Measurements from ENCODE around the gene SLAIN2.

SLAIN2 gene

DNA sequence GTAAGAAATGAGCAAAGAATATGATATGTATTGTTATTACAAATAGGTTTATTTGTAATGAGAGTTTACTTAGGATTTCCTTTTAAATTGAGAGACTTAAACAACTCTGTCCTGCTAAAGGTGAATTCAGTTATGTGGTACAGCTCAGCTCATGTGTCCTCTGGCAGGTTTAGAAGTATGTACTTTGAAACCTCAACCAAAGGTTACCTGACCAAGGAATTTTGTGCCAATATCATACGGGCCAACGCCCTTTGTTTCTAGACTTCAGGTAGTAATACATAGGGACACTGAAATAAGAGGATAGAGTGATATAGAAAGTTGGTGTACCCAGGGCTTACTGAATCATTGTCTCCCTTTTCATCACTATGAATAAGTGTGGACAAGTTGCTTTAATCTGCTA is 25.7 kb downstream of the SLAIN2 start:
- Histone ChIP-seq H4K8ac (ENCODE audit: low read length) (no peak overlapping the region), H2AFZ (ENCODE audit: low read depth, low read length) (no peak overlapping the region), H3K4ac (ENCODE audit: low read depth in 1 of 2, low read length in 2 of 2) (no peak overlapping the region), H3K14ac (ENCODE audit: low read length in 2 of 2) (no peak overlapping the region), H3K36me3 (ENCODE audit: control insufficient read depth in 1 of 2, insufficient read depth in 2 of 2, low read depth in 1 of 2, low read length in 2 of 2) (peaks cover 0 to 2% of the 10 kb centered on the region in 2 experiments), H3K4me2 (ENCODE audit: low read length, poor library complexity, severe bottlenecking) (no peak overlapping the region), H3K9ac (ENCODE audit: low read length) (no peak overlapping the region), H3K4me3 (ENCODE audit: insufficient read depth in 1 of 2, low read depth in 1 of 2, low read length in 2 of 2) (no peak overlapping the region), H3K4me1 (ENCODE audit: control insufficient read depth, insufficient read depth, low read depth, low read length) (no peaks in the 10 kb centered on the region), H2BK5ac (ENCODE audit: low read depth, low read length, poor library complexity, severe bottlenecking) (no peak overlapping the region), H3K27me3 (ENCODE audit: control insufficient read depth in 1 of 2, insufficient read depth in 1 of 2, low read length in 2 of 2) (no peaks in the 10 kb centered on the region), H4K91ac (ENCODE audit: low read length) (no peak overlapping the region), H3K9me3 (ENCODE audit: control insufficient read depth, low read length) (no peaks in the 10 kb centered on the region), H2BK120ac (ENCODE audit: low read depth, low read length) (no peak overlapping the region), H3K23ac (ENCODE audit: low read length in 2 of 2) (no peak overlapping the region), H2BK12ac (ENCODE audit: low read length in 2 of 2) (no peak overlapping the region), H3K18ac (ENCODE audit: low read depth in 1 of 2, low read length in 2 of 2) (no peak overlapping the region), H2BK15ac (ENCODE audit: low read depth, poor library complexity, severe bottlenecking) (no peak overlapping the region), H3K27ac (ENCODE audit: low read length, poor library complexity, severe bottlenecking) (no peak overlapping the region), H3K79me1 (replicated peaks; ENCODE audit: low read length, poor library complexity, severe bottlenecking) (peaks cover 4% of the 10 kb centered on the region), H2AK5ac (ENCODE audit: low read length, severe bottlenecking) (no peak overlapping the region)
- 100% methylated on average over 2 of the region's 2 CpGs for WGBS
- no peak for DNase-seq

DNA sequence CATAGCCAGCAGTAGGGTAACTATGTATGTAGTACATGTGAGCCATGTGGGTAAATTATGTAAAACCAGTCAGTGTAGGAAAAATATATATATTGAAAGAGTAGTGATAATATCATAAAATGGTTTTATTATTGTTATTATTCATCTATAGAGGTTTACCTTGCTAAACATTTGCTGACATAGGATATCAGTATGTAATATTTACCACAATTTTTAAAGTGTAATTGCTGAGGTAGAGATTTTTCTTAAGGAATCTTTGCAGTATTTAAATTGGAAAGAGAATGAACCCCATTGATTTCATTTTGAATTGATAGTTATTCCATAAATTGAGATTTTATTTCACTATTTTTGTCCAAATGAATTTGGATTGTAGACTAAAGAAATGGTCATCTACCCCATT is 27.1 kb downstream of the SLAIN2 start:
- H3K18ac ChIP-seq (ENCODE audit: low read depth in 1 of 2, low read length in 2 of 2) = no peak overlapping the region
- H3K9me3 ChIP-seq (ENCODE audit: control insufficient read depth, low read length) = no peaks in the 10 kb centered on the region
- H3K4ac ChIP-seq (ENCODE audit: low read depth in 1 of 2, low read length in 2 of 2) = no peak overlapping the region
- H3K4me3 ChIP-seq (ENCODE audit: insufficient read depth in 1 of 2, low read depth in 1 of 2, low read length in 2 of 2) = no peak overlapping the region
- no peak overlapping the region for H2AFZ ChIP-seq (ENCODE audit: low read depth, low read length)
- no peak overlapping the region for H2BK12ac ChIP-seq (ENCODE audit: low read length in 2 of 2)
- no peak overlapping the region for H4K8ac ChIP-seq (ENCODE audit: low read length)
- DNase-seq = no peak
- H2BK15ac ChIP-seq (ENCODE audit: low read depth, poor library complexity, severe bottlenecking) = no peak overlapping the region
- no peak overlapping the region for H3K9ac ChIP-seq (ENCODE audit: low read length)
- no peak overlapping the region for H2BK5ac ChIP-seq (ENCODE audit: low read depth, low read length, poor library complexity, severe bottlenecking)
- H3K4me1 ChIP-seq (ENCODE audit: control insufficient read depth, insufficient read depth, low read depth, low read length) = no peaks in the 10 kb centered on the region
- H3K14ac ChIP-seq (ENCODE audit: low read length in 2 of 2) = no peak overlapping the region
- no peak overlapping the region for H4K91ac ChIP-seq (ENCODE audit: low read length)
- no peak overlapping the region for H2AK5ac ChIP-seq (ENCODE audit: low read length, severe bottlenecking)
- peaks cover 0 to 2% of the 10 kb centered on the region in 2 experiments for H3K36me3 ChIP-seq (ENCODE audit: control insufficient read depth in 1 of 2, insufficient read depth in 2 of 2, low read depth in 1 of 2, low read length in 2 of 2)
- no peak overlapping the region for H2BK120ac ChIP-seq (ENCODE audit: low read depth, low read length)
- peaks cover 8% of the 10 kb centered on the region for H3K79me1 ChIP-seq (replicated peaks; ENCODE audit: low read length, poor library complexity, severe bottlenecking)
- no peak overlapping the region for H3K4me2 ChIP-seq (ENCODE audit: low read length, poor library complexity, severe bottlenecking)
- H3K23ac ChIP-seq (ENCODE audit: low read length in 2 of 2) = no peak overlapping the region
- no peaks in the 10 kb centered on the region for H3K27me3 ChIP-seq (ENCODE audit: control insufficient read depth in 1 of 2, insufficient read depth in 1 of 2, low read length in 2 of 2)
- no peak overlapping the region for H3K27ac ChIP-seq (ENCODE audit: low read length, poor library complexity, severe bottlenecking)

DNA sequence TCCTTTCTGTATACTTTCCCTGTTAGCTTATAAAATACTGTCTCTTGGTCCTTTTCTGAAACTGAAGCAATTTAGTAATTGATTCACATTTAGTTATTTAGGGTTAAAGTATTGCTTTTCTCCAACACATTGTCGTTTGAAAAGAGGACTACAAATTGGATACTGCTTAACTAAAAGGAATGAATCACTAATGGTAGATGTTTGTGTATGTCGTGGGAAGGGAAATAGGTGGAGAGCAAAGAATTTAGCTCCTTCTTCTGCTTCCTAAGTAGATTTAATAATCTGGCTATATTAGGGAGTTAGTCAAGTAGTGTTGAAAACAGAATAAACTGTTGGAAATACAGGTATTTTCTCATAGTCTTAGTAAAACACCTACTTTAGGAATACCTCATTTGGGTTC is 27.9 kb downstream of the SLAIN2 start:
- no peak for DNase-seq
- H3K36me3 ChIP-seq (ENCODE audit: control insufficient read depth in 1 of 2, insufficient read depth in 2 of 2, low read depth in 1 of 2, low read length in 2 of 2) = peaks cover 2 to 3% of the 10 kb centered on the region in 2 experiments
- H4K91ac ChIP-seq (ENCODE audit: low read length) = no peak overlapping the region
- no peak overlapping the region for H2BK5ac ChIP-seq (ENCODE audit: low read depth, low read length, poor library complexity, severe bottlenecking)
- H2BK15ac ChIP-seq (ENCODE audit: low read depth, poor library complexity, severe bottlenecking) = no peak overlapping the region
- H3K27ac ChIP-seq (ENCODE audit: low read length, poor library complexity, severe bottlenecking) = no peak overlapping the region
- H3K27me3 ChIP-seq (ENCODE audit: control insufficient read depth in 1 of 2, insufficient read depth in 1 of 2, low read length in 2 of 2) = no peaks in the 10 kb centered on the region
- no peak overlapping the region for H3K4me2 ChIP-seq (ENCODE audit: low read length, poor library complexity, severe bottlenecking)
- H3K9me3 ChIP-seq (ENCODE audit: control insufficient read depth, low read length) = no peaks in the 10 kb centered on the region
- no peaks in the 10 kb centered on the region for H3K4me1 ChIP-seq (ENCODE audit: control insufficient read depth, insufficient read depth, low read depth, low read length)
- H3K14ac ChIP-seq (ENCODE audit: low read length in 2 of 2) = no peak overlapping the region
- peaks cover 11% of the 10 kb centered on the region for H3K79me1 ChIP-seq (replicated peaks; ENCODE audit: low read length, poor library complexity, severe bottlenecking)
- no peak overlapping the region for H3K18ac ChIP-seq (ENCODE audit: low read depth in 1 of 2, low read length in 2 of 2)
- H2AFZ ChIP-seq (ENCODE audit: low read depth, low read length) = no peak overlapping the region
- no peak overlapping the region for H2AK5ac ChIP-seq (ENCODE audit: low read length, severe bottlenecking)
- H3K9ac ChIP-seq (ENCODE audit: low read length) = no peak overlapping the region
- H3K23ac ChIP-seq (ENCODE audit: low read length in 2 of 2) = no peak overlapping the region
- H2BK120ac ChIP-seq (ENCODE audit: low read depth, low read length) = no peak overlapping the region
- no peak overlapping the region for H3K4me3 ChIP-seq (ENCODE audit: insufficient read depth in 1 of 2, low read depth in 1 of 2, low read length in 2 of 2)
- H4K8ac ChIP-seq (ENCODE audit: low read length) = no peak overlapping the region
- no peak overlapping the region for H3K4ac ChIP-seq (ENCODE audit: low read depth in 1 of 2, low read length in 2 of 2)
- whole genome bisulfite sequencing = 30% methylated on average over 2 of the region's 2 CpGs
- H2BK12ac ChIP-seq (ENCODE audit: low read length in 2 of 2) = no peak overlapping the region

DNA sequence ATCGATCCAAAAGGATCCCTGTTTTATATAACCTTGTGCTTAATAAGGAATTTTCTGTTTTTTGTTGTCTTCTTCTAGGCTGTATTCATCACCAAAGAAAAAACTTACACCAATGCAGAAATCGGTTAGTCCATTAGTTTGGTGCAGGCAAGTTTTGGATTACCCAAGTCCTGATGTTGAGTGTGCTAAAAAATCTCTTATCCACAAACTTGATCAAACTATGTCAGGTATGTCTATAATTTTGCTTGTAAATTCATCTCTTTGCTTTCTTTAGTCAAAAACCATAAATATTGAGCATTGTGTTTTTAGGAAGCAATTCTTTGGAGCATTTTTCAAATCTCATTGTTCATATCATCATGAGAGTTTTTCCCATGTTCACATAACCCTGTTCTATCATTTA is 28.4 kb downstream of the SLAIN2 start:
- WGBS = no CpG with 5 or more reads among the region's 2 CpGs
- Histone ChIP-seq H3K9me3 (ENCODE audit: control insufficient read depth, low read length) (no peaks in the 10 kb centered on the region), H2AK5ac (ENCODE audit: low read length, severe bottlenecking) (no peak overlapping the region), H3K27me3 (ENCODE audit: control insufficient read depth in 1 of 2, insufficient read depth in 1 of 2, low read length in 2 of 2) (no peaks in the 10 kb centered on the region), H3K4me2 (ENCODE audit: low read length, poor library complexity, severe bottlenecking) (no peak overlapping the region), H3K79me1 (replicated peaks; ENCODE audit: low read length, poor library complexity, severe bottlenecking) (peaks cover 11% of the 10 kb centered on the region), H2BK5ac (ENCODE audit: low read depth, low read length, poor library complexity, severe bottlenecking) (no peak overlapping the region), H3K27ac (ENCODE audit: low read length, poor library complexity, severe bottlenecking) (no peak overlapping the region), H3K18ac (ENCODE audit: low read depth in 1 of 2, low read length in 2 of 2) (no peak overlapping the region), H3K9ac (ENCODE audit: low read length) (no peak overlapping the region), H4K91ac (ENCODE audit: low read length) (no peak overlapping the region), H3K4me1 (ENCODE audit: control insufficient read depth, insufficient read depth, low read depth, low read length) (no peaks in the 10 kb centered on the region), H2BK120ac (ENCODE audit: low read depth, low read length) (no peak overlapping the region), H2BK15ac (ENCODE audit: low read depth, poor library complexity, severe bottlenecking) (no peak overlapping the region), H2AFZ (ENCODE audit: low read depth, low read length) (no peak overlapping the region), H4K8ac (ENCODE audit: low read length) (no peak overlapping the region), H3K4ac (ENCODE audit: low read depth in 1 of 2, low read length in 2 of 2) (no peak overlapping the region), H3K4me3 (ENCODE audit: insufficient read depth in 1 of 2, low read depth in 1 of 2, low read length in 2 of 2) (no peak overlapping the region), H3K36me3 (ENCODE audit: control insufficient read depth in 1 of 2, insufficient read depth in 2 of 2, low read depth in 1 of 2, low read length in 2 of 2) (peaks cover 2 to 3% of the 10 kb centered on the region in 2 experiments), H2BK12ac (ENCODE audit: low read length in 2 of 2) (no peak overlapping the region), H3K14ac (ENCODE audit: low read length in 2 of 2) (no peak overlapping the region), H3K23ac (ENCODE audit: low read length in 2 of 2) (no peak overlapping the region)
- DNase-seq = no peak
